SK-N-SH (cell line): ENCODE measurements around the gene BRAF. TPM values are rescaled to one million over a fixed set of nuclear protein-coding genes. Genes with fewer than 3 reads are reported as not detected.

Experiments
- CTCF ChIA-PET: fragments of 300-600, 350-600 bp; formaldehyde crosslinking; extraction: SDS; loops from one replicate; lab custom pipeline; 2021; lab: Yijun Ruan, JAX
- POLR2A ChIA-PET: fragments of 350-600 bp; sonication (Branson Sonifier 250); formaldehyde crosslinking; extraction: SDS; loops from one replicate; lab custom pipeline; 2020; ENCODE audit warnings: antibody characterized with exemption, inconsistent platforms; lab: Yijun Ruan, JAX
- DNase-seq: peaks from one replicate; pipeline ENCODE4 v3.0.0; 2012
- H2AFZ ChIP-seq: fragments of 200-600 bp; sonication (generic); 2 replicates; pipeline ENCODE4 v1.8.1; 2016; ENCODE audit warnings: antibody characterized with exemption, mild to moderate bottlenecking, low read depth
- H3F3A ChIP-seq: fragments of 200-600 bp; sonication (generic); replicated peaks from 2 replicates; pipeline ENCODE3; 2016; ENCODE audit warnings: antibody characterized with exemption, mild to moderate bottlenecking; ENCODE audit not compliant: insufficient read depth
- H3K27ac ChIP-seq, 2 experiments: fragments of 200-500 bp in 1 of 2; fragments of 200-600 bp in 1 of 2; sonication (Bioruptor generic) in 1 of 2; sonication (generic), shearing (Covaris generic) in 1 of 2; 2 replicates each; pipeline versions ENCODE4 v1.5.1 to v1.6.1; 2014 to 2016; ENCODE audit warnings: low read depth in 2 of 2, inconsistent platforms in 1 of 2, low read length in 1 of 2, mild to moderate bottlenecking in 1 of 2, mixed read lengths in 1 of 2
- H3K27me3 ChIP-seq: fragments of 200-600 bp; sonication (generic), shearing (Covaris generic); 2 replicates; pipeline ENCODE4 v1.6.1; 2016; ENCODE audit warnings: mixed run types; ENCODE audit not compliant: insufficient read depth
- H3K36me3 ChIP-seq, 2 experiments: fragments of 200-500 bp in 1 of 2; fragments of 200-600 bp in 1 of 2; sonication (Bioruptor generic) in 1 of 2; sonication (generic) in 1 of 2; replicated peaks in 1 of 2; 2 replicates each; pipeline versions ENCODE3 to v1.5.1; 2014 to 2016; ENCODE audit warnings: low read length in 1 of 2, mild to moderate bottlenecking in 1 of 2; ENCODE audit not compliant: insufficient read depth in 2 of 2, control insufficient read depth in 1 of 2
- H3K4me1 ChIP-seq, 2 experiments: fragments of 200-500 bp in 1 of 2; fragments of 200-600 bp in 1 of 2; sonication (Bioruptor generic) in 1 of 2; sonication (generic), shearing (Covaris generic) in 1 of 2; 2 replicates each; pipeline versions ENCODE4 v1.5.1 to v1.6.1; 2014 to 2016; ENCODE audit warnings: low read depth in 1 of 2, low read length in 1 of 2, mixed run types in 1 of 2; ENCODE audit not compliant: insufficient read depth in 2 of 2, control insufficient read depth in 1 of 2
- H3K4me2 ChIP-seq: fragments of 200-600 bp; sonication (generic), shearing (Covaris generic); 2 replicates; pipeline ENCODE4 v1.6.1; 2017; ENCODE audit warnings: mixed run types
- H3K4me3 ChIP-seq, 2 experiments: fragments of 200-500 bp in 1 of 2; fragments of 200-600 bp in 1 of 2; sonication (Bioruptor generic) in 1 of 2; sonication (generic), shearing (Covaris generic) in 1 of 2; 2 replicates each; pipeline versions ENCODE4 v1.5.1 to v1.8.1; 2014 to 2016; ENCODE audit warnings: low read depth in 2 of 2, inconsistent platforms in 1 of 2, low read length in 1 of 2, mild to moderate bottlenecking in 1 of 2, mixed read lengths in 1 of 2, moderate library complexity in 1 of 2
- H3K79me2 ChIP-seq: fragments of 200-600 bp; sonication (generic); 2 replicates; pipeline ENCODE4 v1.8.1; 2017; ENCODE audit warnings: mild to moderate bottlenecking; ENCODE audit not compliant: insufficient read depth
- H3K9ac ChIP-seq: fragments of 200-600 bp; sonication (generic); 2 replicates; pipeline ENCODE4 v1.6.1; 2017; ENCODE audit warnings: mixed run types
- H3K9me2 ChIP-seq: fragments of 200-600 bp; sonication (generic); 2 replicates; pipeline ENCODE4 v1.6.1; 2017; ENCODE audit warnings: mixed run types
- H3K9me3 ChIP-seq: fragments of 200-600 bp; sonication (generic); 2 replicates; pipeline ENCODE4 v1.6.1; 2017; ENCODE audit warnings: mixed run types, mild to moderate bottlenecking, moderate library complexity
- H4K20me1 ChIP-seq: fragments of 200-600 bp; sonication (generic); 2 replicates; pipeline ENCODE4 v1.6.1; 2017; ENCODE audit warnings: mild to moderate bottlenecking, mixed run types; ENCODE audit not compliant: insufficient read depth
- CHD2 ChIP-seq: fragments of 150-350 bp; IDR thresholded peaks from 2 replicates; pipeline ENCODE4 v1.6.1; 2018; ENCODE audit warnings: low read length; ENCODE audit not compliant: partially characterized antibody
- ELF1 ChIP-seq: IDR thresholded peaks from 2 replicates; pipeline ENCODE4 v1.4.0; 2012
- EP300 ChIP-seq, 2 experiments: IDR thresholded peaks; 2 replicates each; pipeline versions ENCODE4 v1.4.0 to v1.6.1; 2012; ENCODE audit warnings: borderline replicate concordance in 1 of 2, low read depth in 1 of 2, low read length in 1 of 2
- EZH2phosphoT487 ChIP-seq: fragments of 200-600 bp; sonication (generic); IDR thresholded peaks from 2 replicates; pipeline ENCODE4 v1.6.1; 2017; ENCODE audit warnings: low read depth, mixed run types, mild to moderate bottlenecking, antibody characterized with exemption, moderate library complexity, borderline replicate concordance
- FOSL2 ChIP-seq: IDR thresholded peaks from 2 replicates; pipeline ENCODE4 v1.4.0; 2012; ENCODE audit warnings: low read depth, mild to moderate bottlenecking, moderate library complexity, borderline replicate concordance
- FOXJ3 ChIP-seq: sonication (generic); formaldehyde crosslinking; IDR thresholded peaks from 2 replicates; pipeline ENCODE4 v1.5.1; 2020; ENCODE audit warnings: mild to moderate bottlenecking, missing genetic modification reagents
- GATA2 ChIP-seq: sonication (generic); formaldehyde crosslinking; IDR thresholded peaks from 2 replicates; pipeline ENCODE4 v1.5.0; 2020; ENCODE audit warnings: mild to moderate bottlenecking, missing genetic modification reagents
- MXI1 ChIP-seq: IDR thresholded peaks from 2 replicates; pipeline ENCODE4 v1.6.1; 2012; ENCODE audit warnings: mild to moderate bottlenecking, low read depth, low read length, improper control_type of control experiment
- NFIC ChIP-seq: IDR thresholded peaks from 2 replicates; pipeline ENCODE4 v1.4.0; 2012; ENCODE audit warnings: borderline replicate concordance
- POLR2AphosphoS5 ChIP-seq: IDR thresholded peaks from 2 replicates; pipeline ENCODE4 v1.6.1; 2012; ENCODE audit warnings: low read depth, low read length
- RAD21 ChIP-seq: IDR thresholded peaks from 2 replicates; pipeline ENCODE4 v1.6.1; 2012; ENCODE audit warnings: mild to moderate bottlenecking, low read length
- SIN3A ChIP-seq: IDR thresholded peaks from 2 replicates; pipeline ENCODE4 v1.6.1; 2012; ENCODE audit warnings: low read depth, mild to moderate bottlenecking, low read length, moderate library complexity, borderline replicate concordance
- TEAD4 ChIP-seq: IDR thresholded peaks from 2 replicates; pipeline ENCODE4 v1.4.0; 2012; ENCODE audit warnings: mild to moderate bottlenecking, borderline replicate concordance; ENCODE audit not compliant: insufficient read depth
- USF1 ChIP-seq: IDR thresholded peaks from 2 replicates; pipeline ENCODE4 v1.4.0; 2012; ENCODE audit warnings: low read depth, borderline replicate concordance
- YY1 ChIP-seq: IDR thresholded peaks from 2 replicates; pipeline ENCODE4 v1.4.0; 2012; ENCODE audit warnings: low read depth, mild to moderate bottlenecking
- ZBTB33 ChIP-seq: IDR thresholded peaks from 2 replicates; pipeline ENCODE4 v1.4.0; 2012; ENCODE audit warnings: low read depth, borderline replicate concordance
- whole genome bisulfite sequencing: methylation state at CpG from one replicate; pipeline ENCODE4 v1.1.6; 2017; ENCODE audit warnings: low lambda C conversion rate; 5-methylcytosine and 5-hydroxymethylcytosine counted together
- polyA plus RNA-seq, 3 experiments: library from polyadenylated mRNA; depleted of rRNA; stranded (reverse); fragments of >200 nt; gene quantifications; 2 replicates each; pipeline ENCODE4 v1.2.3, GENCODE V29; 2012
- TF ChIP-seq, protein P1 (sequence below): IDR thresholded peaks from 2 replicates; pipeline ENCODE4; 2012
- TF ChIP-seq, protein P2 (sequence below): fragments of 200-600 bp; sonication (generic); IDR thresholded peaks from 2 replicates; pipeline ENCODE4 v1.6.1; 2017; ENCODE audit warnings: antibody characterized with exemption, mild to moderate bottlenecking, moderate library complexity
- TF ChIP-seq, protein P3 (sequence below): IDR thresholded peaks from 2 replicates; pipeline ENCODE4 v1.6.1; 2012; ENCODE audit warnings: mild to moderate bottlenecking, low read depth, low read length, moderate library complexity

BRAF gene
- polyA plus RNA-seq, 1 of the 3 experiments (the other 2 are of a cell fraction), result 5.2 TPM

DNA sequence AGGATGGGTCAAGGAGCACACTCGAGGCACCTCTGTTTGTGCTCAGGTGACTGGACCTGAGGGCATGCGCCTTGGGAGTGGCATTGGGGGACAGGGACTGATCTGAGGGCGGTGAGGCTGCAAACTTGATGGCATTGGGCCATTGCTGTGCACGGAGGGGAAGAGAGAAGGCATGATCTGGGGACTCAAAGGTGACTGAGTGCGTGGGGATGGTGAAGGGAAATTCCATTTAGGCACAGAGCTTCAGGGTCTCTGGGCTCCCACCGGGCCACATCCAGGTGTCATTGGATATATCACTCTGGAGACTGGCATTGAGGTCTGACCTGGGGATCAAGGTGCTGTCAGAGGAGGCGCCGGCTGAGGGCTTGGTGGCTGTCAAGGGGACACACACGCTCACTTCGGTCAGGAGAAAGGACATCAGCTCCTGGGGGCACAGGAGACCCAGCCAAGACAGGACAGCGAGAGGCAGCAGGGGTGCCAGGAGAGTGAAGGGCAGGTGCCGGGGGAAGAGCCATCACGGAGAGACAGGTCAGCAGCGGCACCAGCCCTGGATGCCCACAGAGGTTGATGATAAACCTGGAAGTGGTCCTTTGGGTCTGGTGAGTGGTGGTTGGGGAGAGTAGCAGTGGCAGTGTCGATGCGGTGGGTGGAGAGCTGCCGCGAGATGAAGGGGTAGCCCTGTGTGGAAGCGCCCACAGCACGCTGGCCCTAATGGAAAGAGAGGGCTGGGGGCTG lies 246.5 kb downstream of the BRAF start:
- H3K27ac ChIP-seq, result no peak overlapping the region
- H3K4me3 ChIP-seq, result no peak overlapping the region
- no peaks in the 10 kb centered on the region for H3K9me2 ChIP-seq
- TF ChIP-seq NFIC, result no peak
- TF ChIP-seq, protein P1, sequence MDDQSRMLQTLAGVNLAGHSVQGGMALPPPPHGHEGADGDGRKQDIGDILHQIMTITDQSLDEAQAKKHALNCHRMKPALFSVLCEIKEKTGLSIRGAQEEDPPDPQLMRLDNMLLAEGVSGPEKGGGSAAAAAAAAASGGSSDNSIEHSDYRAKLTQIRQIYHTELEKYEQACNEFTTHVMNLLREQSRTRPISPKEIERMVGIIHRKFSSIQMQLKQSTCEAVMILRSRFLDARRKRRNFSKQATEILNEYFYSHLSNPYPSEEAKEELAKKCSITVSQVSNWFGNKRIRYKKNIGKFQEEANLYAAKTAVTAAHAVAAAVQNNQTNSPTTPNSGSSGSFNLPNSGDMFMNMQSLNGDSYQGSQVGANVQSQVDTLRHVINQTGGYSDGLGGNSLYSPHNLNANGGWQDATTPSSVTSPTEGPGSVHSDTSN, result no peak
- TF ChIP-seq ZBTB33, result no peak
- TF ChIP-seq MXI1, result no peak
- TF ChIP-seq ELF1, result no peak
- no peak for TF ChIP-seq EP300 (IDR thresholded peaks at IDR 0.05; ENCODE audit: borderline replicate concordance in 1 of 2, low read depth in 1 of 2, low read length in 1 of 2)
- TF ChIP-seq SIN3A, result no peak
- TF ChIP-seq RAD21, result no peak
- no peak for TF ChIP-seq TEAD4
- TF ChIP-seq CHD2, result no peak
- TF ChIP-seq, protein P2, sequence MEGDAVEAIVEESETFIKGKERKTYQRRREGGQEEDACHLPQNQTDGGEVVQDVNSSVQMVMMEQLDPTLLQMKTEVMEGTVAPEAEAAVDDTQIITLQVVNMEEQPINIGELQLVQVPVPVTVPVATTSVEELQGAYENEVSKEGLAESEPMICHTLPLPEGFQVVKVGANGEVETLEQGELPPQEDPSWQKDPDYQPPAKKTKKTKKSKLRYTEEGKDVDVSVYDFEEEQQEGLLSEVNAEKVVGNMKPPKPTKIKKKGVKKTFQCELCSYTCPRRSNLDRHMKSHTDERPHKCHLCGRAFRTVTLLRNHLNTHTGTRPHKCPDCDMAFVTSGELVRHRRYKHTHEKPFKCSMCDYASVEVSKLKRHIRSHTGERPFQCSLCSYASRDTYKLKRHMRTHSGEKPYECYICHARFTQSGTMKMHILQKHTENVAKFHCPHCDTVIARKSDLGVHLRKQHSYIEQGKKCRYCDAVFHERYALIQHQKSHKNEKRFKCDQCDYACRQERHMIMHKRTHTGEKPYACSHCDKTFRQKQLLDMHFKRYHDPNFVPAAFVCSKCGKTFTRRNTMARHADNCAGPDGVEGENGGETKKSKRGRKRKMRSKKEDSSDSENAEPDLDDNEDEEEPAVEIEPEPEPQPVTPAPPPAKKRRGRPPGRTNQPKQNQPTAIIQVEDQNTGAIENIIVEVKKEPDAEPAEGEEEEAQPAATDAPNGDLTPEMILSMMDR, result no peak
- TF ChIP-seq POLR2AphosphoS5, result no peak
- TF ChIP-seq, protein P3, sequence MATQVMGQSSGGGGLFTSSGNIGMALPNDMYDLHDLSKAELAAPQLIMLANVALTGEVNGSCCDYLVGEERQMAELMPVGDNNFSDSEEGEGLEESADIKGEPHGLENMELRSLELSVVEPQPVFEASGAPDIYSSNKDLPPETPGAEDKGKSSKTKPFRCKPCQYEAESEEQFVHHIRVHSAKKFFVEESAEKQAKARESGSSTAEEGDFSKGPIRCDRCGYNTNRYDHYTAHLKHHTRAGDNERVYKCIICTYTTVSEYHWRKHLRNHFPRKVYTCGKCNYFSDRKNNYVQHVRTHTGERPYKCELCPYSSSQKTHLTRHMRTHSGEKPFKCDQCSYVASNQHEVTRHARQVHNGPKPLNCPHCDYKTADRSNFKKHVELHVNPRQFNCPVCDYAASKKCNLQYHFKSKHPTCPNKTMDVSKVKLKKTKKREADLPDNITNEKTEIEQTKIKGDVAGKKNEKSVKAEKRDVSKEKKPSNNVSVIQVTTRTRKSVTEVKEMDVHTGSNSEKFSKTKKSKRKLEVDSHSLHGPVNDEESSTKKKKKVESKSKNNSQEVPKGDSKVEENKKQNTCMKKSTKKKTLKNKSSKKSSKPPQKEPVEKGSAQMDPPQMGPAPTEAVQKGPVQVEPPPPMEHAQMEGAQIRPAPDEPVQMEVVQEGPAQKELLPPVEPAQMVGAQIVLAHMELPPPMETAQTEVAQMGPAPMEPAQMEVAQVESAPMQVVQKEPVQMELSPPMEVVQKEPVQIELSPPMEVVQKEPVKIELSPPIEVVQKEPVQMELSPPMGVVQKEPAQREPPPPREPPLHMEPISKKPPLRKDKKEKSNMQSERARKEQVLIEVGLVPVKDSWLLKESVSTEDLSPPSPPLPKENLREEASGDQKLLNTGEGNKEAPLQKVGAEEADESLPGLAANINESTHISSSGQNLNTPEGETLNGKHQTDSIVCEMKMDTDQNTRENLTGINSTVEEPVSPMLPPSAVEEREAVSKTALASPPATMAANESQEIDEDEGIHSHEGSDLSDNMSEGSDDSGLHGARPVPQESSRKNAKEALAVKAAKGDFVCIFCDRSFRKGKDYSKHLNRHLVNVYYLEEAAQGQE, result no peak
- no peak for TF ChIP-seq USF1
- TF ChIP-seq EZH2phosphoT487, result no peak
- TF ChIP-seq FOSL2, result no peak
- no peak for TF ChIP-seq GATA2 (CRISPR knock-in tag)
- TF ChIP-seq FOXJ3 (CRISPR knock-in tag), result no peak
- TF ChIP-seq YY1, result no peak
- no peak for DNase-seq
- H3K9ac ChIP-seq, result no peak overlapping the region
- H3K79me2 ChIP-seq, result no peaks in the 10 kb centered on the region
- ChIA-PET CTCF (interaction anchor here (0.5 to 2.0 kb wide), 3 partner anchors 19 to 548 kb away, joined by 3 to 6 read pairs (median 4); no protein-coding TSS in a partner anchor), POLR2A (no interaction called here)
- H3K4me2 ChIP-seq, result no peak overlapping the region
- peaks cover 7 to 14% of the 10 kb centered on the region in 2 experiments; a peak in 2 of 4 replicates for H3K4me1 ChIP-seq
- no peak overlapping the region for H2AFZ ChIP-seq
- no peaks in the 10 kb centered on the region for H3K27me3 ChIP-seq
- no peaks in the 10 kb centered on the region for H3K9me3 ChIP-seq
- no peaks in the 10 kb centered on the region for H4K20me1 ChIP-seq
- H3F3A ChIP-seq, result no peaks in the 10 kb centered on the region
- peaks cover 0 to 10% of the 10 kb centered on the region in 2 experiments for H3K36me3 ChIP-seq
- 93% methylated on average over 20 of the region's 20 CpGs for WGBS
